Stomach (tissue), 4 donors: ENCODE data around the gene PIP5K1B.

ENCODE experiments used
- POLR2A ChIP-seq, 4 donors: fragments of 450-650 bp; IDR thresholded peaks; one replicate each; pipeline ENCODE4 v1.6.1; 2016; ENCODE audit warnings: antibody characterized with exemption in 4 of 4, control low read depth in 2 of 4, mild to moderate bottlenecking in 1 of 4, moderate library complexity in 1 of 4
- POLR2AphosphoS5 ChIP-seq, 3 donors: sonication (generic); formaldehyde crosslinking; IDR thresholded peaks; one replicate each; pipeline ENCODE4 v1.6.1; 2016; ENCODE audit warnings: antibody characterized with exemption in 3 of 3
- TF ChIP-seq, protein P1 (sequence below), 7 experiments: fragments of 450-650 bp in 4 of 7; fragments of 200-600 bp in 3 of 7; sonication (generic) in 3 of 7; IDR thresholded peaks; one replicate each; pipeline ENCODE4 v1.5.1; 2016 to 2019; ENCODE audit warnings: antibody characterized with exemption in 7 of 7, control low read depth in 2 of 7, mild to moderate bottlenecking in 1 of 7

DNA sequence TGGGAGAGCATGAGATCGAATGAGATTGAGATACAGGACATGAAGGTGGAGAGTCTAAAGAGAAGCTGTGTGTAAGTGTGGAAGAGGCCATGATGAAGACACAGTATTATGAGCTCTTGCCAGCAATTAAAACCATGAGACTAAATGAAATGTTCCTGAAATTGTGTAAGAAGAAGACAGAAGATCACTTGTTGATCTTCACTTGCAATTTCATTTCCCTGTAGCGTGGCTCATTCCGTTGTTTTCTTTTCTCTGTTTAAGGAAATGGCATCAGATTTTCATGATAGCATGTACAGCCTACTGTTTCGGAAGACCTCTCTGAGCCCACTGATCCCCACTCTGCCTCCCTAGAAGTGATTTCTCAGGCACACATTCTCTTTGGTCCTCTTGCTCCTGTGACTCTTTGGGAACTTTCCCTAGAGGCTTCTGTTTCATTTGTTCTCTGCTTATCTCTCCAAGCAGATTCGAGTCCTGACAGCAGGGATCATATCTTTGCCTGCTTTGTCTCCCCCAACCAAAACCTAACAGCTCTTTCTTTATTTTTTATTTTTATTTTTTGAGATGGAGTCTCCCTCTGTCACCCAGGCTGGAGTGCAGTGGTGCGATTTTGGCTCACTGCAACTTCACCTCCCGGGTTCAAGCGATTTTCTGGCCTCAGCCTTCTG lies 16.8 kb downstream of the PIP5K1B start:
- TF ChIP-seq, protein P1, sequence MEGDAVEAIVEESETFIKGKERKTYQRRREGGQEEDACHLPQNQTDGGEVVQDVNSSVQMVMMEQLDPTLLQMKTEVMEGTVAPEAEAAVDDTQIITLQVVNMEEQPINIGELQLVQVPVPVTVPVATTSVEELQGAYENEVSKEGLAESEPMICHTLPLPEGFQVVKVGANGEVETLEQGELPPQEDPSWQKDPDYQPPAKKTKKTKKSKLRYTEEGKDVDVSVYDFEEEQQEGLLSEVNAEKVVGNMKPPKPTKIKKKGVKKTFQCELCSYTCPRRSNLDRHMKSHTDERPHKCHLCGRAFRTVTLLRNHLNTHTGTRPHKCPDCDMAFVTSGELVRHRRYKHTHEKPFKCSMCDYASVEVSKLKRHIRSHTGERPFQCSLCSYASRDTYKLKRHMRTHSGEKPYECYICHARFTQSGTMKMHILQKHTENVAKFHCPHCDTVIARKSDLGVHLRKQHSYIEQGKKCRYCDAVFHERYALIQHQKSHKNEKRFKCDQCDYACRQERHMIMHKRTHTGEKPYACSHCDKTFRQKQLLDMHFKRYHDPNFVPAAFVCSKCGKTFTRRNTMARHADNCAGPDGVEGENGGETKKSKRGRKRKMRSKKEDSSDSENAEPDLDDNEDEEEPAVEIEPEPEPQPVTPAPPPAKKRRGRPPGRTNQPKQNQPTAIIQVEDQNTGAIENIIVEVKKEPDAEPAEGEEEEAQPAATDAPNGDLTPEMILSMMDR (IDR thresholded peaks at IDR 0.05) = no peak
- TF ChIP-seq POLR2A (IDR thresholded peaks at IDR 0.05) (no peak), POLR2AphosphoS5 (IDR thresholded peaks at IDR 0.05) (no peak)
